ENCODE results near the gene RNF125. TPM values are rescaled to one million over a fixed set of nuclear protein-coding genes. Genes with fewer than 3 reads are reported as not detected.

RNF125 gene
- total RNA-seq, 2 donors from 2014 or later: 1.2 to 2.6 TPM

DNA sequence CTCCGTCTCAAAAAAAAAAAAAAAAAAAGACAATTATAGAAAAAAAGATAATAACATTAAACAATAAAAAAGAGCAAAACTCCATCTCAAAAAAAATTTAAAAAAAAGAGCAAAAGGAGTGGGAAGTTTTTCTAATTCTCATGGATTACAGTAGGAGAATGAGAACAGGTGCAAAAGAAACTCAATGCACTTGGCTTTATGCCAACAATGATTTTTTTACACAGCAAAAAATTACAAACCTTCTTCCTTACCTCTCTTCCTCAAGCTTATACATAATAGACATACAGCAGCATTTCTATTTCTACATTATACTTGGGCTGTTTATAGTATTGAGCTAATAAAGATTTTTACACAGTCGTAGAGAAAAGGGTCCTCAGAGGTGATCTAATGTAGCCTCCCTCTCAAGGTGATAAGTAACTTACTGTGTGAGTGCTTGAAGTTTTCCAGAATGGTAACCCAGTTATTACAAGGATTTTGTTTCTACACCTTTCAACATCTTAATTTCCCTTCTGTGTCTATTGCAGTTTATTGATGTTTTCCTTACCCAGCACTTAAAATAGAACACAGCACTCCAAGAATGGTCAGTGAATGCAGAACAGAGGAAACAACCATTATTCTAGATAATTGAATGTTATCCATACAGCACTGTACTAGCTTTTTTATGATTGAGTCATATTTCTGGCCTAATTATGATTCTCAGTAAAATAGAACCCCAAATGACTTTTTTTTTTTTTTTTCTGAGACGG is 38.2 kb downstream of the RNF125 start:
- Histone ChIP-seq H3K36me3 (no peaks in the 10 kb centered on the region), H3K27me3 (replicated peaks; ENCODE audit: insufficient read depth) (no peaks in the 10 kb centered on the region), H3K4me3 (no peak overlapping the region), H3K4me1 (replicated peaks) (no peaks in the 10 kb centered on the region), H3K27ac (no peak overlapping the region), H3K9me3 (no peaks in the 10 kb centered on the region)
- no peak for DNase-seq (ENCODE audit: low spot score)
- TF ChIP-seq POLR2AphosphoS5 (IDR thresholded peaks at IDR 0.05) (no peak), CTCF (IDR thresholded peaks at IDR 0.05) (no peak), POLR2A (IDR thresholded peaks at IDR 0.05) (no peak)
- intact Hi-C loops (cut with DNase I): no loop called here
- 74% methylated on average over 3 of the region's 3 CpGs for WGBS

DNA sequence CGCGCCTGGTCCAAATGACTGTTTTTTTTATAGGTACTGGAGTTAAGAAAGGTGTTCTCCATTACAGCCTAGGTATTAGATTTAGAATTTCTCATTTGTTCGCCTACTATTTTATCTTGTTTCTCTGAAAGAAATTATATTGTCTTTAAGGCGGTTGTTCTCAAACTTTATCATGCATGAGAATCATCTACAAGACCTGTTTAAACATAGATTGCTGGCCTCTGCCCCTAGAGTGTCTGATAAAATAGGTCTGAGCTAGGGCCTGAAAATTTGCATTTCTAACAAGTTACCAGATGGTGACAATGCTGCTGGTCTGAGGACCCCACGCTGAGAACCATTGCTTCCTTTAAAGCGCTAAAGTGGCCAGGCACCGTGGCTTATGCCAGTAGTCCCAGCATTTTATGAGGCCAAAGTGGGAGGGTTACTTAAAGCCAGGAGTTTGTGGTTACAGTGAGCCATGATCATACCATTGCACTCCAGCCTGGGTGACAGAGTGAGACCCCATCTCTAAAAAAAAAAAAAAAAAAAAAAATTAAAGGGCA is 39.1 kb downstream of the RNF125 start:
- WGBS: 73% methylated on average over 7 of the region's 7 CpGs
- Histone ChIP-seq H3K9me3 (no peaks in the 10 kb centered on the region), H3K27ac (no peak overlapping the region), H3K36me3 (no peaks in the 10 kb centered on the region), H3K4me3 (no peak overlapping the region), H3K27me3 (replicated peaks; ENCODE audit: insufficient read depth) (no peaks in the 10 kb centered on the region), H3K4me1 (replicated peaks) (no peaks in the 10 kb centered on the region)
- intact Hi-C loops (cut with DNase I): no loop called here
- no peak for DNase-seq (ENCODE audit: low spot score)
- TF ChIP-seq POLR2AphosphoS5 (IDR thresholded peaks at IDR 0.05) (no peak), CTCF (IDR thresholded peaks at IDR 0.05) (no peak), POLR2A (IDR thresholded peaks at IDR 0.05) (no peak)

DNA sequence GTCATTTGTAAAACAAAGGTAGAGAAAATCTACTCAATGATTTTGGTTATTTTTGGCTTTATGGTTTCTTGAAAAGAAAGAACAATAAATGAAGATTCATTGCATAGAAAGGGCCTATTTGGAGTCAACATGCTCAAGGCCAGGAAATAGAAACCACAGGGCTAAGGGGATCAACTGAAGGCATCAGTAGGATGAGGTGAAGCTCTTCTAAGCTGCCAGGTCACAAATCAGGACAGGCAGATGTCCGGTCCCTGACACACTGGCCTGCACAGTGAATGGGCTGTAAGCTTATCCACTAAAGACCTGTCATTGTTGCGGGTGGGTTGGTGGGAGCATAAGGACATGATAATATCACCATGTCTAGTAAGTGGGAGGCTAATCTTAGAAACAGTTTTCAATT is 41.4 kb downstream of the RNF125 start:
- Histone ChIP-seq H3K4me1 (replicated peaks) (no peaks in the 10 kb centered on the region), H3K9me3 (no peaks in the 10 kb centered on the region), H3K36me3 (no peaks in the 10 kb centered on the region), H3K4me3 (no peak overlapping the region), H3K27me3 (replicated peaks; ENCODE audit: insufficient read depth) (no peaks in the 10 kb centered on the region), H3K27ac (no peak overlapping the region)
- intact Hi-C loops (cut with DNase I): no loop called here
- TF ChIP-seq CTCF (IDR thresholded peaks at IDR 0.05) (no peak), POLR2AphosphoS5 (IDR thresholded peaks at IDR 0.05) (no peak), POLR2A (IDR thresholded peaks at IDR 0.05) (no peak)
- WGBS: 95% methylated on average over 2 of the region's 2 CpGs
- DNase-seq (ENCODE audit: low spot score): no peak

DNA sequence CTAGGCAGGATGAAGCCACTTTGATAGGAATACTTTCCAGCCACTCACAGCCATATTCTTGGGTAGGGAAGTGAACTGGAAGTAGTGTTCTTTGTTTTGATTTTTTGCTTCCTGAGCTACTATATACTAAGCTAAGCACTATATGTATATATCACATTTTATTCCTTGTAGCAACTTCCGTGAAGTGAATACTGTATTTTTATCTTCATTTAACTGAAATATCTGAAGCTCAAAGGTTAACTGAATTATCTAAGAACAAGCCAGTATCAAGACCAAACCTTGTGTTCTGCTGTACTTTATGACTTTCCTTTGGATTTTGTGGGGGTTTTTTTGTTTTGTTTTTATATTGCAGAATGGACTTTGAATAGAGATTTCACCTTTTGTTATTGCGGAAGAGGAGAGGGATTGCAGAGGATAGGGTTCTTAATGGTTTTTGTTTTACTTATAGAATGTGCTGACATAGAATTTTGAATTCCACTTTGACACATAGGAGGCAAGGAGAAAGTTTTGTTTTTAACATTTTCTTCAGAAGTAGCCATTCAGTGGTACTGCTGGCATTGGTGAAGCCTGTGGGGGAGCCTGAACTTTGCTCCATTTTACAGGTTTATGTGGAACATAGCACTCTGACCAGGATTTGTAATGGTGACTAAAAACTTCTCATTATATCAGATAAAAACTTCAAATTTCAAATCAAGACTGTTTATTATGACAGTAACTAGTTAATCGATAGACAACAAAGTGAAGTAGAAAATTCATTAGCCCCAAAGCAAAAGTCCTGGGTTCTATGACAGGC is 48.9 kb downstream of the RNF125 start:
- no peak overlapping the region for H3K27ac ChIP-seq
- intact Hi-C loops (cut with DNase I): no loop called here

More for the DNA sequence above, 48.9 kb downstream of the RNF125 start:
- no peak for TF ChIP-seq CTCF (IDR thresholded peaks at IDR 0.05)
- no peak for TF ChIP-seq POLR2AphosphoS5 (IDR thresholded peaks at IDR 0.05)
- TF ChIP-seq POLR2A (IDR thresholded peaks at IDR 0.05): no peak
- no peaks in the 10 kb centered on the region for H3K4me1 ChIP-seq (replicated peaks)
- no peaks in the 10 kb centered on the region for H3K9me3 ChIP-seq
- WGBS: 96% methylated on average over 3 of the region's 3 CpGs
- no peak for DNase-seq (ENCODE audit: low spot score)
- no peaks in the 10 kb centered on the region for H3K36me3 ChIP-seq
- no peaks in the 10 kb centered on the region for H3K27me3 ChIP-seq (replicated peaks; ENCODE audit: insufficient read depth)
- H3K4me3 ChIP-seq: no peak overlapping the region

Data from prostate gland (tissue), 2 donors.